Motor neuron (in vitro differentiated cells): ENCODE results near the gene DSTN. TPM values are rescaled to one million over a fixed set of nuclear protein-coding genes. Genes with fewer than 3 reads are reported as not detected.
A peak's percentile ranks its signal among the peaks of the same experiment; 100 is the strongest.

Experiments used
- ATAC-seq, 8 experiments: fragments of 200-7000 bp; cut with Tn5 transposase; replicated peaks in 6 of 8; 2 replicates each; pipeline ENCODE4 v1.8.0; 2021; ENCODE audit warnings: mild to moderate bottlenecking in 8 of 8, moderate library complexity in 8 of 8
- H3K27ac ChIP-seq, 2 donors: fragments of 250-450 bp; sonication (Bioruptor Pico); 2 replicates each; pipeline ENCODE4 v1.9.0; 2021; ENCODE audit warnings: antibody characterized with exemption in 2 of 2, mild to moderate bottlenecking in 2 of 2, moderate library complexity in 1 of 2
- H3K4me1 ChIP-seq, 2 donors: fragments of 250-450 bp; sonication (Bioruptor Pico); replicated peaks in 1 of 2; 2 replicates each; pipeline ENCODE4 v1.6.1; 2021; ENCODE audit warnings: antibody characterized with exemption in 2 of 2, mild to moderate bottlenecking in 2 of 2, moderate library complexity in 1 of 2
- H3K4me3 ChIP-seq, 5 donors: fragments of 250-450 bp; sonication (Bioruptor Pico); 2 replicates each; pipeline ENCODE4 v1.9.0; 2021; ENCODE audit warnings: antibody characterized with exemption in 5 of 5, mild to moderate bottlenecking in 5 of 5, moderate library complexity in 4 of 5
- WGBS, 10 experiments: fragments of 450-650 bp; shearing (Covaris generic); methylation state at CpG; one replicate each; pipeline ENCODE4 v1.0.0; 2022; 5-methylcytosine and 5-hydroxymethylcytosine counted together
- in situ Hi-C, 9 experiments: fragments of 400-800 bp; cut with MboI; loops; one replicate each; pipeline ENCODE4 v1.15.0; 2021; ENCODE audit warnings: low sequenced_read_pairs in 9 of 9, low pct_unique_long_range_greater_than_20kb in 2 of 9; ENCODE audit not compliant: unreplicated experiment in 9 of 9
- total RNA-seq, 8 experiments: library from RNA; unstranded; fragments of 300-600 nt; gene quantifications; 2 replicates each; pipeline versions ENCODE4 v1.2.3 to v1.2.4, GENCODE V29; 2022

The DSTN gene
- total RNA-seq, 8 experiments from 2014 or later = 143 to 386 (median 172) TPM

DNA sequence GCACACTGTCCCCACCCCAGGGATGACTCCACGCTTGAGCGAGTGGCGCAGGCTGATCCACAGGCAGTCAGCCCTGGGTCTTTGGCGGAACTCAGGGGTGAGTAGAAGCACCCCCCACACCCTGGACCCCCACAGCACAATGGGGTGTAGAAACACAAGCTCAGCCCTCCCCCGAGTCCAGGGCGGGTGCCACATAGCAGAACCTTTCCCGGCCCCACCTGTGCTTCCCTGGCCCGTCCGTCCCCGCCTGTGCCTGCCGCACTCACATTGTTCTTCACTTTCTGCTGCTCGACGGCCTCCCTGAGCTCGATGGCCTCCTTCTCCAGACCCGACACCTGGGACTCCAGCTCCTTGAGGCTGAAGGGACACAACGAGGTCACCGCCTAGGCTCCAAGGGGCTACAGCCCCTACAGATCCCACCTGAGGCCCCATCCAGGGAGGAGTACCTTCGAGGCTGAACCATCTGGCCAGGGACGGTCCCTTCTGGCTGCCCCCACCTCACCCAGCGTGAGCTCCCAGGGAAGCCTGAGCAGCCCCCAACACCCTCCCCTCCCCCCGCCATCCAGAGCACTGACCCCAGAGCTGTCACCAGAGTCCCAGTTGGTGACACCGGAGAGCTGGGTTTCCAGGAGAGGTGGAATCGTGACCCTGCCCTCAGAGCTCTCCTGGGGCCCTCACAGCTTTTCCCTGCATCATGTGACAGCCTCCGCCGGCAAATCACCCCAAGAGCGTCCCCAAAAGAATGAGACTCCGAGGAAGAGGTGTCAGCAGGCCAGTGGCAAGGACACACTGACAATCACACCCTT, 55.6 kb downstream of the DSTN start:
- H3K4me3 ChIP-seq = no peak overlapping the region
- in situ Hi-C loops = no loop called here
- no peak overlapping the region for H3K27ac ChIP-seq
- no peak for ATAC-seq
- no peaks in the 10 kb centered on the region for H3K4me1 ChIP-seq
- WGBS, 10 experiments = 92 to 95% methylated on average over 3 to 7 of the region's 27 CpGs; no CpG with 5 or more reads in 8 of the 10 experiments

DNA sequence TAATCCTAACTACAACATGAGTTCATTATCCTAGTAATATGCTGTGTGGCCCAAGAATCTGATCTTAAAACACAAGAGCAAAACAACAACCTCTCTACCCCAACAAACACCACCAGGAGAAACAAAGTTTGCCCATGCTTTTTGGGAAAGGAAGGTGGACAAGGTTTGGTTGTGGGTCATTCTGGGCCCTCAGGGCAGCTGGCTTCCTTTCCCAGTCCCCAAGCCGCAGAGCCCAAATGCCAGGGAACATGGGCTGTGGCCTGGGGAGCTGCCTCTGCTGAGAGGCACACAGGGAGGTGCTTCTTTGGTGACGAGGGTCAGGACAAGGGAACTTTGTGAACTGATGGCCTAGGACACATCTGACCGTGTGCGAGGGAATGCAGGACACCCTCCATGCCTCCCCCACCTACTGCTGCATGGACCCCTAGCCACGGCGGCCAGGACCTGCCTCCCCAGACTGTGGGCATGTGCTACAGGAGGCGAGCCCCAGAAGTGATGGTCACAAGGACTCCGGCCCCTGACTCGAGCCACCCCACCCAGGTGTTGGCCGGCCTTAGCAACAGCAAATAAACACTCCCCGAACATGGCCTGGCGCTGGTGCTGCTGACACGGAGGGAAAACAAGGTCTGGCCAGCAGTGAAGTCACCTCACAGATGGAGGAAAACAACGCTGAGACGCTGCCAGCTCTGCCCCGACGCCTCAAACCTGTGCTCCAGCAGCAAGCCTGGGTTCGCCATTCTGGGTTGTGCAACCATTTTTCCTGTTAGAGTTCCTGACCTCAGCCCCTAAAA, 56.5 kb downstream of the DSTN start:
- no peak overlapping the region for H3K27ac ChIP-seq
- in situ Hi-C loops = no loop called here
- 16 to 100% (median 98%) methylated on average over 1 to 5 of the region's 18 CpGs; no CpG with 5 or more reads in 2 of the 10 experiments for WGBS, 10 experiments
- peak in 1 of 8 experiments; percentile 6 for ATAC-seq
- no peaks in the 10 kb centered on the region for H3K4me1 ChIP-seq
- no peak overlapping the region for H3K4me3 ChIP-seq

DNA sequence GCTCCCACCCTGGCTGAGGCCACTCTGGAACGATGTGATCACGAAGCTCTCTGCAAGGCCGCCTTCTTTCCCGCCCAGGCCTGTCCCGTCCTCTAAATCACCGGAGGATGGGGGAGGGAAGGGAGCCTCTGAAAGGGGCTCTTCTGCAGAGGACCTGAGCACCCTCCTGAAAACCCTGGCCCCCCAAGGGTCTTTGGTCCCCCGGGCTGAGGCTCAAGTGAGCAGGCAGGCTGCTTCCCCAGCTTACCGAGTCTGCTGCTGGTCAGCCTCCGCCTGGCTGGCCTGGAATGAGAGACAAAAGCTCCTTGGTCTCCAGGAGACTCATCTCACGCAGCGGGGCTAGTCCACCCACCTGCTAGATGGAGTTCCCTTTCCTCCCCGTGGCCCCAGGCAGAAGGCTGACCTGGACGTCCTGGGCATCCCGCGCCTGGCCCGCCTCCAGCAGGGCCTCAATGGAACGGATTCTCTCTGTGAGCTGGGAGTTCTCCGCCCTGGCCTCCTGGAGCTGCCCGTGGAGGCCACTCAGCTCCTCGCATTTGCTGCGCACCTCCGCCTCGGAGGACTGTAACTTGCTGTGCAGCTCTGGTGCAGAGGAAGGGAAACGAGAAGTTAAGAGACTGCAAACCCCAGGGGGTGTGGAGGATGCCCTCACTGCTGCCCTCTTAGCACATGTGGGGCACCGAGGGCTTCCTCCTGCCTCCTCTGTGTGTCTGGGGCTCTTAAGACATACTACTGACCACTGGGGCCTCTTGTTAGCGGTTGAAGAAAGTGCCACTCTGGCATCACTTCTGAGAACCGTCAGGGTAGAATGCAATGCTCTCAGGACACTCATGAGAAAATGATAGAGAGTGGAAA, 57.5 kb downstream of the DSTN start:
- no peaks in the 10 kb centered on the region for H3K4me1 ChIP-seq
- H3K27ac ChIP-seq = no peak overlapping the region
- 75 to 100% (median 100%) methylated on average over 1 to 14 of the region's 27 CpGs; no CpG with 5 or more reads in 2 of the 10 experiments for WGBS, 10 experiments
- ATAC-seq = peak in 1 of 8 experiments; percentile 18
- in situ Hi-C loops = no loop called here
- H3K4me3 ChIP-seq = no peak overlapping the region

DNA sequence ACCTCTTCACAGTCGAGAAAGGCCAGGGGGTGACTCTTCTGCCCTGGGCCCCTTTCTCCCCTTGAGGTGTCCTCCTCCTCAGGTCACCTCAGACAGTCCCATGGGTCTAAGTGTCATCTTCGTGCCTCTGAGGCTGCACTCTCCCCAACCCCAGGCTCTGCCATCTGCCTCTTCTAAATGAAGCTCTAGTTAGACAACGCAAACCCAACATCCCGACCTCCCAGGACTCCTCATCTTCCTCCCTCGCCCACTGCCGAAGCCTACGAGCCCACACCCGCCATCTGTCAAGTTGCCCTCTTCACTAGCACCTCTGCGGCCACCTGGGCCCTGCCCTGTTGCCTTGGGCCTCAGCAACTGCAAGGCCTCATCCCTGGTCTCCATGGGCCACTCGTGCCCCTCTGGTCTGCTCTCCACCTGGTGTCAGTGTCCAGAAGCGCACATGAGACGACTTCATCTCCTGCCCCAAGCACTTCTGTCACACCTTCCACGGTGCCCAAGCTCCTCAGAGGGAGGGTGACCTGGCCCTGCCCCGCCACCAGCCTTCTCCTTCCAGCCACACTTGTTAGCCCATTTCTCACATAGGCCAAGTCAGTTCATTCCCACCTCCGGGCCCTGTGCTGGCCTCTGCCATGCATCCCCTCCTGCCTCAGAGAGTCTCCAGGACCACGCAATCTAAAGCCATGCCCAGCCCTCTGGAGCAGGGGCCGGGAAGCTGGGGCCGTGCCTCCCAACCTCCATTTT, 58.4 kb downstream of the DSTN start:
- no peak overlapping the region for H3K4me3 ChIP-seq
- WGBS, 10 experiments = 91 to 100% (median 97%) methylated on average over 1 to 9 of the region's 18 CpGs; no CpG with 5 or more reads in 2 of the 10 experiments
- no peak overlapping the region for H3K27ac ChIP-seq
- ATAC-seq = peak in 1 of 8 experiments; percentile 17
- in situ Hi-C loops = no loop called here
- H3K4me1 ChIP-seq = no peaks in the 10 kb centered on the region

DNA sequence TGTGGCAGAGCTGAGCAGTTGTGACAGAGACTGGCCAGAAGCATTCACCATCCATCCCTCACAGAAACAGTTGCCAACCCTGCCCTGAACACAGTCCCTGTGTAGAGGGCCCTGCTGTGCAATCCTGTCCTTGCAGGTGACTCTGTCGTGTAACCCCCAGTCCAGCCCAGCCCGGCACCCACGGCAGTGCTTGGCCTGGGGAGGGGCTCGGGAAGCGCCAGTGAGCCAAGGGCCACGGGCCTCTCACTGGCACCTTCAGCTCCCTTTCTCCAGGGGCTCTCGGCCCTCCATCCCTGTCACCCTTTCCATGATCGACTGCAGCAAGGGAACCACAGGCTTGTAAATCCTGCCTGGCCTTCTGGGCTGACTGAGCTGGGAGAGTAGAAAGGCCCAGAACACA, 59.1 kb downstream of the DSTN start:
- H3K4me3 ChIP-seq = no peak overlapping the region
- 60 to 100% (median 80%) methylated on average over 1 to 2 of the region's 8 CpGs; no CpG with 5 or more reads in 5 of the 10 experiments for WGBS, 10 experiments
- no peak overlapping the region for H3K27ac ChIP-seq
- no peaks in the 10 kb centered on the region for H3K4me1 ChIP-seq
- in situ Hi-C loops = no loop called here
- ATAC-seq = no peak

DNA sequence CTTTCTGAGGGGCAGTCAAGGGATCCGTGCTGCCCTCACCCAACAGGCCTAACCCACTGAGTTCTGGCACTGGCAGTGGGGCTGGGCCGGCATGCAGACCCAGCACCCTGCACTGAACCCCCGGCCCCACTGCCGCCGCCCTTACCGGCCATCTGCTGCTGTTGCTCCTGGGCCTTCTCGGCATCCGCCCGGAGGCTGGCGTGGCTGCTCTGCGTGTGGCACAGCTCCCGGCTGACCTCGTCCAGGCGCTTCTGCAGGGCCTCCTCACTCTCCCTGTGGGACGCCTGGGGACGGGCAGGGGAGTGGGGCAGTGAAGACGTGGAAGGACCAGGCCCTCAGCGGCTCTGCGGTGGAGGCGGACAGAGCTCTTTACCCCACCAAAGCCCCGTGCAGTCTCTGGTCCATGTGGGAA, 59.8 kb downstream of the DSTN start:
- Histone ChIP-seq H3K4me1 (no peaks in the 10 kb centered on the region), H3K27ac (no peak overlapping the region), H3K4me3 (no peak overlapping the region)
- in situ Hi-C loops = no loop called here
- WGBS, 10 experiments = 67 to 100% methylated on average over 1 to 3 of the region's 21 CpGs; no CpG with 5 or more reads in 8 of the 10 experiments
- no peak for ATAC-seq

DNA sequence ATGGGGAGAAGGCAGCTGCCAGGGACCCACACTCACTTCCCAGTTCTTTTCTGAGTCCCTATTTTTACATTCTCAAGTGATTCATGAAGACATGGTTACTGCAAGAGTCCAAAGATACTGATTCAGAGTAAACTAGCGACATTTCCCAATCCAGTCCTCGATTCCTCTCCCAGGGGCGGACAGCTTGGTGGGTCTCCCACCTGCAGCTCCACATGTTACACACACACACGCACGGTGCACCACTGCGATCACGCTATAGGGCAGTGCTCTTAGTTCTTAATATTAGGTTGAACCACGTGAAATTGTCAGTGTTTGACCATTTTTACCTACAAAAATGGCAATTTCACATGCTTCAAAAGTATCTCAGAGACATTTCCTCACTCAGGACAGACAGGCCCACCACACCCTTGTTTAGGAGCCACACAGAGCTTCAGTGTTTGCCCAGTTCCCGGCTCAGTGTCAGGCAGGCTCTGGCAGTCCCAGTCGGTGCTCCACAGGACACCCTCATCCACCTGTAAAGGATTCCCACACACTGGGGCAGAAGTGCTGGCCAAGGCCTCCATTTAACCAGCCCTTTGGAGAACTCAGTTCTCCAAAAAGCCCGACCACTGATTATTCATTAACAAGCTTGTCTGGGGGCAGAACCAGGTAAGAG, 60.4 kb downstream of the DSTN start:
- Histone ChIP-seq H3K4me1 (peaks cover under 1% of the 10 kb centered on the region in 2 donors), H3K27ac (no peak overlapping the region), H3K4me3 (no peak overlapping the region)
- ATAC-seq = no peak
- in situ Hi-C loops = no loop called here
- 72 to 100% (median 94%) methylated on average over 1 to 10 of the region's 11 CpGs; no CpG with 5 or more reads in 5 of the 10 experiments for WGBS, 10 experiments

DNA sequence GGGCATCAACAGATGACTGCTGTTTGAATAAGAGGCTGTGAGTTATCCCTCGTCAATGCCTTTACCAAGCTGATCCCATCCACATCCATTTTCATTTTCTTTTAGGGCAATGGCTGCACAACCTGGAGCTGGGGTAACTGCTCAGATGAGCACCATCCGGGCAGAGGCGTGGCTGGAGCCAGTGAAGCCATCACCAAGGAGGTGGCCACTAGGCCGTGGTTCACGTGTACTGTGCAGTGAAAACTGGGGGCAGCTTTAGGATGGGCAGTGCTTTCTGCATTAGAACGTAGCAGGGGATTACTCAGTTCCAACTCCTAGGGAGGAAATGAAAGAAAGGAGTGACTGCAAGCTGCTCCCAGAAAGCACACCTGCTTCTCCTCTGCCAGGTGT, 60.9 kb downstream of the DSTN start:
- Histone ChIP-seq H3K27ac (no peak overlapping the region), H3K4me1 (peaks cover 5 to 6% of the 10 kb centered on the region in 2 donors), H3K4me3 (no peak overlapping the region)
- no peak for ATAC-seq
- 89 to 100% (median 100%) methylated on average over 1 to 4 of the region's 6 CpGs; no CpG with 5 or more reads in 4 of the 10 experiments for WGBS, 10 experiments
- in situ Hi-C loops = no loop called here

DNA sequence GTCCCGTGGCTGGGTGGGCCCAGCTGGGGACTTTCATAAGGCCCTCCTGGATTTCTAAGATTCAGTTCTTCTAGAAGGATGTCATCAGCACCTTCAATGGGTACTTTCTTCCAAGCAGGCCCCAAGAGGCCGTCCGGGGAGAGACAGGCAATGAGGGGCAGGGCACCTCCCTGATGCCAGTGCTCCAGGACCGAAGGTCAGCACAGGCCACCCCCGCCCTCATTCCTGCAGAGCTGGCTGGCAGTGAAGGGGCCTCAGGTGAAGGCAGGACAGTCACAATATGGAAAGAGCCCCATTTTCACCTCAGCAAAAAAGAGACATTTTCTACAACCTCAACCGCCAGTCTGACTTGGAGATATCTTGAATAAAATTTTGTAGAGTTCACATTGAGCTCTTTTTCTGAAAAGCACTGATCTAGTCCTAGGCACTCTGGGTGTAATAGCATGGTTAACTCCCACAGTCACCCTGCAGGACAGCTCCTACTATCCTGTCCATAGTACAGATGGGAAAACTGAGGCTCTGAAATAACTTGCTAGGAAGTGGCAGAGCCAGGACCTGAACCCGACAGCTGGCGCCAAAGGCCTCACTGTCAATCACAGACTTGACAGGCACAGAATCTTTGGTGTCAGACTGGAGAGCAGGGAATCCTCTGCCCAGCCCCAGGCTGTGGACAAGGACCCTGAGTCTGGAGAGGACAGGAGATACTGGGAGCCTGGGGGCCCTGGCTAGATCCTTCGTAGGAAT, 61.9 kb downstream of the DSTN start:
- 63 to 100% (median 88%) methylated on average over 1 to 5 of the region's 9 CpGs; no CpG with 5 or more reads in 2 of the 10 experiments for WGBS, 10 experiments
- in situ Hi-C loops = no loop called here
- H3K4me3 ChIP-seq = no peak overlapping the region
- H3K4me1 ChIP-seq = peaks cover 15 to 16% of the 10 kb centered on the region in 2 donors
- ATAC-seq = no peak
- H3K27ac ChIP-seq = no peak overlapping the region

DNA sequence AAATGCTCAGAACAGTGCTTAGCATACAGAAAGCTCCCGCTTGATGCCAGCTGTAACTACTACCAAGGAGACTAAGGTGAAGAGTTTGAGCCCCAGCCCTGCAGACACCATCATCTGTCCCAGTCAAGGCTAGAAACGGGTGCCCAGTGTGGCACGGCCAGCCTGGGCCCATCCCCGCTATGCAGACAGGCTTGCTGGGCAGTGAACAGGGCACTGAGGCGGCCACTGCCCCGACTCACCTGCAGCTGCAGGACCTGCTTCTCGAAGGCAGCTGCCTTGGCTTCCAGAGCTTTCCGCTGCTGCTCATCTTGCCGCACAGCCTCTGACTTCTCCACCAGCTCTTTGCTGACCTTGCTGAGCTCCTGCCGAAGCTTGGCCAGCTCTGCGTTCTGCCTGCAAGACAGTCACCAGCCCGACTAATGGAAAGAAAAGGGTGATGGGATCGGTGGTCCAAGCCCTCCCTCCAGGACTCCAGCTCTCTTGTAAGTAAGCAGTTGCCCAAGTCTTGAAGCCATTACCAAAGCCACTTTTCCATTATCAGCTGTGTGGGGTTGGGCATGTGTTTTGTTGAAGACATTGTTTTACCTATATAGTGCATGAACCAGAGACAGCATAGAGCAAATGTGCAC, 63.5 kb downstream of the DSTN start:
- WGBS, 10 experiments = 80 to 100% (median 99%) methylated on average over 1 to 7 of the region's 13 CpGs; no CpG with 5 or more reads in 4 of the 10 experiments
- no peak overlapping the region for H3K27ac ChIP-seq
- no peak for ATAC-seq
- H3K4me3 ChIP-seq = no peak overlapping the region
- peaks cover 18 to 22% of the 10 kb centered on the region in 2 donors for H3K4me1 ChIP-seq
- in situ Hi-C loops = no loop called here
